DND-41 (cell line): Measurements from ENCODE around the gene KLK4.

Experiments used
- ATAC-seq: fragments of 200-7000 bp; cut with Tn5 transposase; 3 replicates; pipeline ENCODE4 v1.9.1; 2021; ENCODE audit warnings: low read depth; ENCODE audit not compliant: insufficient read depth
- DNase-seq: peaks from one replicate; pipeline ENCODE4 v3.0.0-alpha.2; 2020
- H2AFZ ChIP-seq: 2 replicates; pipeline ENCODE4 v1.6.0; 2012; ENCODE audit warnings: low read depth, low read length
- H3K27ac ChIP-seq: 2 replicates; pipeline ENCODE4 v1.5.1; 2012; ENCODE audit warnings: low read length, inconsistent platforms
- H3K27me3 ChIP-seq: fragments of 200-600 bp; sonication (generic); 2 replicates; pipeline ENCODE4 v1.6.0; 2012; ENCODE audit warnings: low read length, mild to moderate bottlenecking, inconsistent platforms; ENCODE audit not compliant: insufficient read depth, poor library complexity
- H3K36me3 ChIP-seq: 2 replicates; pipeline ENCODE4 v1.5.1; 2012; ENCODE audit warnings: low read length, inconsistent platforms; ENCODE audit not compliant: insufficient read depth
- H3K4me1 ChIP-seq: 2 replicates; pipeline ENCODE4 v1.5.1; 2012; ENCODE audit warnings: mild to moderate bottlenecking, low read length; ENCODE audit not compliant: insufficient read depth
- H3K4me2 ChIP-seq: 2 replicates; pipeline ENCODE4 v1.6.0; 2012; ENCODE audit warnings: mild to moderate bottlenecking, moderate library complexity, low read length, inconsistent platforms; ENCODE audit not compliant: insufficient read depth
- H3K4me3 ChIP-seq, 2 experiments: fragments of 200-600 bp in 1 of 2; shearing (Covaris generic) in 1 of 2; 2 replicates each; pipeline ENCODE4 v1.5.1; 2012 to 2016; ENCODE audit warnings: inconsistent platforms in 2 of 2, low read length in 2 of 2, mild to moderate bottlenecking in 2 of 2, low read depth in 1 of 2, moderate library complexity in 1 of 2
- H3K79me2 ChIP-seq: 2 replicates; pipeline ENCODE4 v1.6.0; 2012; ENCODE audit warnings: low read length, inconsistent platforms; ENCODE audit not compliant: insufficient read depth
- H3K9ac ChIP-seq: 2 replicates; pipeline ENCODE4 v1.6.0; 2012; ENCODE audit warnings: low read depth, mild to moderate bottlenecking, inconsistent platforms, low read length, moderate library complexity
- H3K9me3 ChIP-seq: 2 replicates; pipeline ENCODE4 v1.5.1; 2012; ENCODE audit warnings: low read length, moderate library complexity, mild to moderate bottlenecking, inconsistent platforms; ENCODE audit not compliant: insufficient read depth, severe bottlenecking
- H4K20me1 ChIP-seq: 2 replicates; pipeline ENCODE4 v1.6.0; 2012; ENCODE audit warnings: low read length; ENCODE audit not compliant: insufficient read depth
- EZH2 ChIP-seq: IDR thresholded peaks from 3 replicates; pipeline ENCODE4 v1.6.1; 2012; ENCODE audit warnings: borderline replicate concordance, low read depth, mild to moderate bottlenecking, moderate library complexity, low read length, inconsistent platforms; ENCODE audit not compliant: severe bottlenecking
- TF ChIP-seq, protein P1 (sequence below): IDR thresholded peaks from 2 replicates; pipeline ENCODE4 v1.5.1; 2012; ENCODE audit warnings: borderline replicate concordance, low read length, moderate library complexity, mild to moderate bottlenecking; ENCODE audit not compliant: poor library complexity, severe bottlenecking; ENCODE audit errors: extremely low read depth

KLK4 gene

DNA sequence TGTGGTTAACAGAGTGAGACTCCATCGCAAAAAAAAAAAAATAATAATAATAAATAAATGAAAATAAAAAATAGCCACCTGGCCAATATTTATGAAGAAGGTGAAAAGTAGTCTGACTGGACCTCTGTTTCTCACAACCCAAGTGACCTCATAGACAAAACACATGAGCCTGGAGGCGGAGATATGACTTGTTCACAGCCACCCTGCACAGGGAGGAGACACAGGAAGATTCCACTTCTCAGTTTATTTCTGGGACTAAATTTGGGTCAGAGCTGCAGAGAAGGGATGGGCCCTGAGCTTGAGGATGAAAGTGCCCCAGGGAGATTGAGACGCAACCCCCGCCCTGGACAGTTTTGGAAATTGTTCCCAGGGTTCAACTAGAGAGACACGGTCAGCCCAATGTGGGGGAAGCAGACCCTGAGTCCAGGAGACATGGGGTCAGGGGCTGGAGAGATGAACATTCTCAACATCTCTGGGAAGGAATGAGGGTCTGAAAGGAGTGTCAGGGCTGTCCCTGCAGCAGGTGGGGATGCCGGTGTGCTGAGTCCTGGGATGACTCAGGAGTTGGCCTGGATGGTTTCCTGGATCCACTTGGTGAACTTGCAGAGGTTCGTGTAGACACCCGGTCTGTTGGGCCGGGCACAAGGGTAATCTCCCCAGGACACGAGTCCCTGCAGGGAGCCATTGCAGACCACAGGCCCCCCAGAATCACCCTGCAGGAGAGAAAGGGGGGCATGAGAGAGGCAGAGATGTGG lies 32.1 kb upstream of the KLK4 start:
- Histone ChIP-seq H3K4me1 (no peaks in the 10 kb centered on the region), H3K9ac (no peak overlapping the region), H3K27ac (no peak overlapping the region), H3K9me3 (no peaks in the 10 kb centered on the region), H4K20me1 (no peaks in the 10 kb centered on the region), H2AFZ (no peak overlapping the region), H3K4me3 (no peak overlapping the region), H3K27me3 (no peaks in the 10 kb centered on the region), H3K4me2 (no peak overlapping the region), H3K79me2 (no peaks in the 10 kb centered on the region), H3K36me3 (no peaks in the 10 kb centered on the region)
- no peak for ATAC-seq
- no peak for DNase-seq
- TF ChIP-seq EZH2 = no peak

DNA sequence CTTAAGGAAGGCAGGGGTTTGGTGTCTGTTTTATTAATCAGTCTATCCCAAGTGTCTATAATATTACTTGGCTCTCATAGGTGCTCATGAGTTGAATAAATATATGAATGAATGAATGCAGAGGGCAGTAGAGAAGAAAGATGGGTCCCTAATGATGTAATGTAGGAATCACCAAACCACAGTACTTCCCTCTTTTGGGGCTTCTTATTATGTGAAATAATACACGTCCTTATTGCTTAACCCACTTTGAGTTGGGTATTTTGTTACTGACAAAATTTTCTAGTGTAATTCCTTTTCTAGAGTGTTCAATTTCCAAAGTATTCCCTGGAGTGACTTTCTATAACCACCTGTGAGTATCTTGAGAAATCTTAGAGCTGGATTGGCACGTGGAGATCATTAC lies 28.4 kb upstream of the KLK4 start:
- no peaks in the 10 kb centered on the region for H3K9me3 ChIP-seq
- H3K27me3 ChIP-seq = no peaks in the 10 kb centered on the region
- no peaks in the 10 kb centered on the region for H3K79me2 ChIP-seq
- ATAC-seq = no peak
- no peak overlapping the region for H2AFZ ChIP-seq
- no peak for DNase-seq
- H3K4me2 ChIP-seq = no peak overlapping the region
- no peak overlapping the region for H3K4me3 ChIP-seq
- no peak for TF ChIP-seq EZH2
- TF ChIP-seq, protein P1, sequence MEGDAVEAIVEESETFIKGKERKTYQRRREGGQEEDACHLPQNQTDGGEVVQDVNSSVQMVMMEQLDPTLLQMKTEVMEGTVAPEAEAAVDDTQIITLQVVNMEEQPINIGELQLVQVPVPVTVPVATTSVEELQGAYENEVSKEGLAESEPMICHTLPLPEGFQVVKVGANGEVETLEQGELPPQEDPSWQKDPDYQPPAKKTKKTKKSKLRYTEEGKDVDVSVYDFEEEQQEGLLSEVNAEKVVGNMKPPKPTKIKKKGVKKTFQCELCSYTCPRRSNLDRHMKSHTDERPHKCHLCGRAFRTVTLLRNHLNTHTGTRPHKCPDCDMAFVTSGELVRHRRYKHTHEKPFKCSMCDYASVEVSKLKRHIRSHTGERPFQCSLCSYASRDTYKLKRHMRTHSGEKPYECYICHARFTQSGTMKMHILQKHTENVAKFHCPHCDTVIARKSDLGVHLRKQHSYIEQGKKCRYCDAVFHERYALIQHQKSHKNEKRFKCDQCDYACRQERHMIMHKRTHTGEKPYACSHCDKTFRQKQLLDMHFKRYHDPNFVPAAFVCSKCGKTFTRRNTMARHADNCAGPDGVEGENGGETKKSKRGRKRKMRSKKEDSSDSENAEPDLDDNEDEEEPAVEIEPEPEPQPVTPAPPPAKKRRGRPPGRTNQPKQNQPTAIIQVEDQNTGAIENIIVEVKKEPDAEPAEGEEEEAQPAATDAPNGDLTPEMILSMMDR = no peak
- no peaks in the 10 kb centered on the region for H3K36me3 ChIP-seq
- no peaks in the 10 kb centered on the region for H4K20me1 ChIP-seq
- no peak overlapping the region for H3K27ac ChIP-seq
- H3K4me1 ChIP-seq = no peaks in the 10 kb centered on the region
- no peak overlapping the region for H3K9ac ChIP-seq

DNA sequence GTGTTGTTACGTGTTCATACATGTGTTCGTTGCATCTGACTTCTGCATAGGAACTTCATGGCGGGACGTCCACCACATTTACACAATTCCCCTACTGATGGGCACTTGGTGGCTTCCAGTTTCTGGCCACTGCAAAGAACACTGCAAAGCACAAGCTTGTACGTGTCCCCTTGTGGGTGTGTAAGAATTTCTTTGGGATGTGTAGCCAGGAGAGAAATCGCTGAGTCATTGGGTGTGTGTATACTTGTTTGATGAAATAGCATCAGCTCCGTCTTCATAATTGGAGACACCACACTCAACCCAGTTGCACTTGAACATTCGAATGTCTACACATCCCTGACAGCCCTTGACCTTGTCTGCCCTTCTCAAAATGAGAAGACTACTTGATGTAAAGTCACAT lies 22.4 kb upstream of the KLK4 start:
- H3K9me3 ChIP-seq = no peaks in the 10 kb centered on the region
- DNase-seq (no peak), ATAC-seq (no peak)
- no peak overlapping the region for H3K4me3 ChIP-seq
- no peaks in the 10 kb centered on the region for H3K36me3 ChIP-seq
- H3K79me2 ChIP-seq = no peaks in the 10 kb centered on the region
- no peaks in the 10 kb centered on the region for H3K27me3 ChIP-seq
- no peaks in the 10 kb centered on the region for H4K20me1 ChIP-seq
- H3K4me1 ChIP-seq = no peaks in the 10 kb centered on the region
- H3K27ac ChIP-seq = no peak overlapping the region
- TF ChIP-seq EZH2 = no peak
- TF ChIP-seq, protein P1 = no peak
- no peak overlapping the region for H2AFZ ChIP-seq
- H3K4me2 ChIP-seq = no peak overlapping the region
- H3K9ac ChIP-seq = no peak overlapping the region

DNA sequence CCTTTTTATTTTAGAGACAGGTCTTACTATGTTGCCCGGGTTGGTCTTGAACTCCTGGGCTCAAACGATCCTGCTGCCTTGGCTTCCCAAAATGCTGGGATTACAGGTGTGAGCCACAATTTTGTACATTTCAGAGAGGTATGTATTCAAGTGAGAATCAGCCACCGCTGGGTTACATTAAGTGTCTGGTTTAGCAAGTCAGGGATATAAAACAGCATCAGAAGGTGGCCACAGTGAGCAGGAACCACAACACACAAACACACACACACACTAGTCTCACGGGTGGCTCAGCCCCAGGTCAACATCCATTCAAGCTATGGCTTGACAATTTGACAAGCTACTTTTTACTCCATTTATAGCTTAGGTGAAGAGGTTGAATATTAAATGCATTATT lies 21.5 kb upstream of the KLK4 start:
- DNase-seq (no peak), ATAC-seq (no peak)
- no peak for TF ChIP-seq EZH2
- TF ChIP-seq, protein P1 = no peak
- H3K36me3 ChIP-seq = no peaks in the 10 kb centered on the region
- H3K79me2 ChIP-seq = no peaks in the 10 kb centered on the region
- H3K9ac ChIP-seq = no peak overlapping the region
- H3K9me3 ChIP-seq = no peaks in the 10 kb centered on the region
- H3K27me3 ChIP-seq = no peaks in the 10 kb centered on the region
- H2AFZ ChIP-seq = no peak overlapping the region
- H4K20me1 ChIP-seq = no peaks in the 10 kb centered on the region
- no peak overlapping the region for H3K27ac ChIP-seq
- no peak overlapping the region for H3K4me2 ChIP-seq
- H3K4me3 ChIP-seq = no peak overlapping the region
- no peaks in the 10 kb centered on the region for H3K4me1 ChIP-seq
